HG03039 (cell line): ENCODE measurements around the gene ACSL6.

ENCODE experiments used
- ATAC-seq: cut with Tn5 transposase; IDR thresholded peaks from one replicate; pipeline ENCODE4 v1.9.1; 2021; ENCODE audit warnings: mild to moderate bottlenecking, moderate library complexity; ENCODE audit not compliant: unreplicated experiment

ACSL6 gene

GRCh38 chr5:132001647-132002561, 9.6 kb downstream of the ACSL6 start:
- no peak for ATAC-seq

- ATAC-seq, result no peak
Observed at GRCh38 chr5:132000677-132001453, 10.6 kb downstream of the ACSL6 start.

GRCh38 chr5:132000241-132000490, 11.3 kb downstream of the ACSL6 start:
- ATAC-seq, result no peak

GRCh38 chr5:131999441-132000240, 11.8 kb downstream of the ACSL6 start:
- no peak for ATAC-seq

- no peak for ATAC-seq
Observed at GRCh38 chr5:131999041-131999440, 12.4 kb downstream of the ACSL6 start.

- no peak for ATAC-seq
Observed at GRCh38 chr5:131998431-131999040, 12.9 kb downstream of the ACSL6 start.

GRCh38 chr5:131997727-131998117, 13.7 kb downstream of the ACSL6 start:
- ATAC-seq, result no peak

GRCh38 chr5:131997026-131997726, 14.3 kb downstream of the ACSL6 start:
- no peak for ATAC-seq

GRCh38 chr5:131996210-131997025, 15.0 kb downstream of the ACSL6 start:
- no peak for ATAC-seq

- ATAC-seq, result no peak
Observed at GRCh38 chr5:131994533-131995226, 16.8 kb downstream of the ACSL6 start.

- no peak for ATAC-seq
Observed at GRCh38 chr5:131994090-131994489, 17.4 kb downstream of the ACSL6 start.

GRCh38 chr5:131993676-131994075, 17.8 kb downstream of the ACSL6 start:
- no peak for ATAC-seq

GRCh38 chr5:131992370-131992769, 19.1 kb downstream of the ACSL6 start:
- ATAC-seq, result no peak

- ATAC-seq, result no peak
Observed at GRCh38 chr5:131991593-131992324, 19.7 kb downstream of the ACSL6 start.

GRCh38 chr5:131990716-131991115, 20.7 kb downstream of the ACSL6 start:
- ATAC-seq, result no peak

- ATAC-seq, result no peak
Observed at GRCh38 chr5:131988601-131989000, 22.9 kb downstream of the ACSL6 start.

- no peak for ATAC-seq
Observed at GRCh38 chr5:131987251-131987650, 24.2 kb downstream of the ACSL6 start.

- no peak for ATAC-seq
Observed at GRCh38 chr5:131986161-131986912, 25.1 kb downstream of the ACSL6 start.
